Activated CD4-positive, alpha-beta T cell treated with anti-CD3 and anti-CD28 coated beads, Interleukin-2, amount 50 U/mL, for 16 hours (primary cell): ENCODE data around the gene SEPTIN8.

Experiments
- DNase-seq: peaks from one replicate; pipeline ENCODE4 v3.0.0-alpha.2; 2020

SEPTIN8 gene

DNA sequence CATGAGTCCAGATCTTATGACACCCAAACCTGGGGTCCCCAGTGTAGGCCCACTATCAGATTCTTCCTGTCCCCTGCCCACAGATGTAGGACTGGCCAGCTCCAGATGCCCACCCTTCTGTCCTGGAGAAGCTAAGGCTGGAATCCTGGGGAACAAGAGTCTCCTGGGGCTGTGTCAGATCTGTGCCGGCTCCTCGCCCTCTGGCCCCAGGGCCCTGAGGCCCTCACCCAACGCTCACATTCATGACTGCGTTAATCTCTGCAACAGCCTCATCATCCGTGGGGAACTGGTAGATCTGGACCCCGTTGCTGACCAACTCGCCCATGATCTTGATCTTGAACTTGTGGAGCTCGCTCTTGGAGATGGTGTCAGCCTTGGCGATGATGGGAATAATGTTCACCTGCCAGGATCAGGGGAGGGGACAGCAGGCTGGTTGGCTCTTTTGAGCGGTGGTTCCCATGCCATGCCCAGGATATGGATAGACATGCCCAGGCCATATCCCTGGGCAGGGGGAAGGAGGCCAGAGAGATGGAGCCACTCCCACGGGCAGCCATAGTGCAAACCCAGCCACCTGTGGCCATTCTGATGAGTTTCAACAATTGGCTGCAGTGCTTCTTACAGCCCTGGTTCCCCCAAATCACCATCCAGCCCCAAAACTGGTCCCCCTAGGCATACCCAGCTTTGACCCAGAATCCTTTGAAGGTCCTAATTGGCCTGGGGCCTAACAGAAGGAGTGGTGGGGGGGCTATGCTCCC is 14.6 kb downstream of the SEPTIN8 start:
- DNase-seq: no peak

DNA sequence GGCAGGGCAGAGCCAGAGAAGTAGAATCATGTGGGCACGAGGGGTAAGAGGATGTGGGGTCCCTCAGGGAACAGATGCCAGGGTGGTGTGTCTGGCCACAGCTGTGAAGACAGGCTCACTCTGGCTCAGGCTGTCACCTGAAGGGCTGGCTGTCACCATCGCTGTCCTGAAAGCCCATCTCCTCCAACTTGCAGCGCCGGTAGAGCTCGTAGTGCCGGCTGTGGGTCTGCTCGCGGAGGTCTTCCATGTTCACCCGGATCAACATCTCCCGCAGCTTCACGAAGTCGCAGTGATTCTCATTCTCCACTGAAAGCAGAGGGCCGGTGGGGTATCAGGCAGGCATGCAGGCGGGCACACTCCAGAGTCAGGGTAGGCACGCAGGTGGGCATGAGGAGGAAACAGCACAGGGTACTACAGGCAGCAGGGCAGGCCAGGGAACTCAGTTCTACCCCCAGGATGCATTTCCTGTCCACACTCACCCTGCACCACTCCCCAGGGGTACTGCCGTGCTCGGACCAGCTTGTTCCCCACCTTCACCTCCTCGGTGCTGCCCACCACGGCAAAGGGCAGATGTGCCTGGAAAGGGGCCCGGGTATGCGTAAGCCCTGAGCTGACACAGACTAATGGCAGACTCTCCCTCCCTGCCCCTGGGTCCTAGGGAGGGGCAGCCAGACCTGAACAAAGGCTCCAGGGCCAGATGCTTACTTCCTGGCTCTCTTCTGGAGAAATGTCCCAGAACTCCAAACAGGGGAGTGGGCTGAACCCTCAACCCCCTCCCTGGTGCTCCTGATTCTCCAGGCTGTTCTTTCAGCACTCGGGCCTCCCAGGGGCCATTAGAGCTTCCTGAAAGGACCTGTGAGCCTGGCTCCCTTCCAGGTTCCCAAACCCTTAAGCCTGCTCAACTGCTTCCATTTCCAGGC is 15.5 kb downstream of the SEPTIN8 start:
- no peak for DNase-seq

DNA sequence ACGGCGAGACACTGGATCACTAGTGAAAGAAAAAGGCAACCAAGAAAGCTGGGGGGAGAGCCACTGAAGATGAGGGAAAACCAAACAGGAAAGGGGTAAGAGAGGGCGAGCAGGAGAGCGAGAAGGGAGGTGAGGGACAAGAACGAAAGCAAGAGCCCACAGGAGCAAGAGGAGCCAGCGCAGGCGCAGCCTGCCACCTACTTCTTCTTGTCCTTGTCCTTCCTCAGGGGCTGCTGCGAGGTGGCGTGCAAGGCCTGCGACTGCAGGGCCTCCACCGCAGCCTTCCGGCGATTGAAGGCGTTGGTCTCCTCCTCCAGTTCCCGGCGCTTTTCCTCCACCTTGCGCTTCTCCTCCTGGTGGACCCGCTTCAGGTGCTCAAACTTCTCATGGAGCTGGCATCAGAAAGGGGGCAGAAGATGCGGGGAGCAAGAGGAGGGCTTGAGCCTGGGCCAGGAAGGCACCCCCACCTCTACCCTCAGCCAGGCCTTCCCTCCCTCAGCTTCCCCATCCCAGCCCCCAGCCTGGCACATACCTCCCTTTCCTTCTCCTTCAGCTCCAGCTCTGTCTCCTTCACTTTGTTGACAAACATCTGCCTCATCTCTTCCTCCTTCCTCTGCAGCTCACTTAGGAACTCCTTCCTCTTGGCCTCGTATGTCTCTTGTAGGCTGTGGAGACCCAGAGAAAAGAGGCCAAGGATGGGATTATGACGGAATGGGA is 16.3 kb downstream of the SEPTIN8 start:
- DNase-seq: no peak

DNA sequence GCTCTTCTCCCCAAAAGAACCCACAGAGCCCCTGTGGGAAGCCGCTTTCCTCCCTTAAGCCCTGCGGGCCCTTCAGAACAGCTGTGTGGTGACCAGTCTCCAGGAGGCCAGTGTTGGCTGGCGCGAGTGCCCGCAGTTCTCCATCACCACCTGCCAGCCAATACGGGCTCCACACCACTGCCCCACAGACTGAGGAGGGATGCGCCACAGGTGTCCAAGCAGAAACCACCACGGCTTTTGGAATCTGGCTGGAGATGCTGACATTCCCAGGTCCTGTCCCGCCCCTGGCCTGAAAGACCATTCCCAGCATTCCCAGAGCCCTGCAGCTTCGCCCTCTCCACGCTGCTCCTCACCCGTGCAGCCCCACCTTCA is 17.0 kb downstream of the SEPTIN8 start:
- DNase-seq: no peak

DNA sequence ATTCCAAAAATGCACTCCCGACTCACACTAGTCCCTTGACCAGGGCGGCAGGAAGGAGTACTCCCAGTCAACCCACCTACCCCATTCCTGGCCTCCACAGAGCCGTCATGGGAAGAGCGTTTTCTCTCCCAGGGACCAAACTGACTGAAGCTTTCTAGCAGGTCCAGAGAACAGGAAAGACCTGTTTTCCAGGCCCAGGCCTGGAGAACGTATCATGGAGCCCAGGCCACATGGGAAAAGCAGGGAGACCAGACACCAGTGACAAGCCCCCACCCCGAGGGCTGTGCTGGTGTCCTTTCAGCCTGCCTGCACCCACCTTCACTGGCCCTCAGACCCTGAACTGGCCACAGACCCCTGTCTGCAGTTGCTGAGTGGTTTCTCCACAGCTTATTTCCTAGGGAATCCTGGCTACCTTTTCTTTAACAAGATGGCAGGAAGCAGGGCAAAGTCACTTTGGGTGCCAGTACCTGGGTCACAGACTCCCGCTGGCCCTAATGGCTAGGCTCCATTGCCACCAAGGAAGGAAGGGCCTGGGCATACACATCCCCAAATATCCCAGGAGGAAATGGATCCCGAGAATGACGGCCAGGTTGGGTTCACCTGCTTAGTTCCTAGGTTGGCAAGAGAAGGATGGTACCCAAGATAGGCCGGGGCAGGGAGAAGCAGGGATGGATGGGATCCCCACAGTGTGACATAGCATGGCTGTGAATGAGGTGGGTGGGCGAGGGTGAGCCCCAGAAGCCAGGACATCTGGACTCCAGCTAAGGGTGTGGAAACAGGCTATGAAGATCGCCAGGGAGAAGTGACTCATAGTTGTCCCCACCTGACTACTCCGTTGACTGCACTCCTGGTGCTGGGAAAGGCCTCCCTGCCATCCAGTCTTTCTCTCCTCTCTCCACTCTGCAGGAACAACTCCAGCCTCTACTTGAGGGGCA is 17.7 kb downstream of the SEPTIN8 start:
- no peak for DNase-seq

DNA sequence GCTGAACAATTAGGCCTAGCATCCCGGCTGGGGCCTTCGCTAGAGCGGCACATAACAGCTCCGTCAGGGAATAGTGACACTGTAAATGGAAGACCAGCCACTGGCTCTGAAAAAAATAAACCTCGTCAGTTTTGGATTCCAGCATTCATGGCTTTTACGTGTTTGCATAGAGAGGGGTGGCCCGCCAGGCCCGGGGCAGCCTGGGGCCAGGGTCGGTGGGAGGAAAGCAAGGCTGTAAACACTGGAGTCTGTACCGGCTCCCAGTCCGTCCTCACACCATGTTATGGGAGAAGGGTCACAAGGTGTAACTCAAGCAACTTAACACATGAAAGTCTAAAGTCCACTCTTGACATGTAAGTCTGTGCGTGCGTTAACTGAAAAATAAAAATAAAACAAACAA is 18.6 kb downstream of the SEPTIN8 start:
- no peak for DNase-seq

DNA sequence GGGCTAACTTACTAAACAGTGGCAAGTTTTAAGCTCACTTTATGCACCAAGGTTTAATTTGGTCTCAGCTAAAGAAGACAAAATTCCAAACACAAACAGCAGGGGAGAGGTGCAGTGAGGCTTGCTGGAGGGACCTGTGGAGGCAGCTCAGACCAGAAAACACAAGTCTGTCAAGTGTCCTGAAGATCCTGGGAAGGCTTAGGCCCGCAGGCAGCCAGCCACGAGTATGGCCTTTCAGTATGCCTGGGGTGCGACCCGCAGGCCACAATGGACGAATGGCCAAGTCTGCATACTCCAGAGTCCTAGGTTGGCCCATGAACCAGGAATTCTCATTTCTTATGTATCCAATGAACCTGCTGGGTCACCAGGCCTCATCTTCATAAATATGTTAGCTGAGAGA is 20.5 kb downstream of the SEPTIN8 start:
- no peak for DNase-seq

DNA sequence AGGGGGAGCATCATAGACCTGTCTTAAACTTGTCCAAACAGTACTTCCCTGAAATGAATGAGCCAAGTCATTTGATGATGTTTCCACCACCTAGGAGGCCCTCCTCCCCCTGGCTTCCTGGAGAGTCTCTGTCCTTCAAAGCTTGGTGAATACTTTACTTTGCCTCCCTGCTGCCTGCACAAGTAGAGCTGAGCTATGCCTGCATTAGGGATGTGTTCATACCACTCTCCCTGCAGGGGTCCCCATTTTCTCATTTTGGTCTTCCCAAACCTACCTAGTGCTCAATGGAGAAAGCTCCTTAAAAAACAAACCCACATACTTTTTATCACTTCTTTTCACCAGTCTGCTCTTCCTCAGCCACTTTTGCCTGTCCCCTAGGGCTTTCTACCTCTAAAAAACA is 22.1 kb downstream of the SEPTIN8 start:
- no peak for DNase-seq

DNA sequence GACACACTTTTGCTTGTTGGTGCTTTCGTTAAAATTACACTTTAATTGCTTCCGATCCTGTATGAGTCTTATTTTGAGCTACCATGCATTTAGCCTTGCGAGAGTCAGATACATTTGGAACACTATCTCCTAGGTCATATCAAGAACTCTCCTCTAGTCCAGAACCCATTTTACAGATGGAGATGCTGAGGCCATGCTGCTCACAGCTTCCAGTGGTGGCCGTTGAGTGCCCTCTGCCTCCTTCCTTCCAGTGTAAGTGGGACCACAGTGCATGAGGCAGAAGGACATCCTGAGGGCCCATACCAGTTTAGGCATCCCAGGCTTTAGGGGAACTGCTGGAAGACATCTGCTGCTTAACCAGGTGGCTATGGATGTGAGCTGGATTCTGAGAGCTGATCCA is 22.9 kb downstream of the SEPTIN8 start:
- DNase-seq: no peak

DNA sequence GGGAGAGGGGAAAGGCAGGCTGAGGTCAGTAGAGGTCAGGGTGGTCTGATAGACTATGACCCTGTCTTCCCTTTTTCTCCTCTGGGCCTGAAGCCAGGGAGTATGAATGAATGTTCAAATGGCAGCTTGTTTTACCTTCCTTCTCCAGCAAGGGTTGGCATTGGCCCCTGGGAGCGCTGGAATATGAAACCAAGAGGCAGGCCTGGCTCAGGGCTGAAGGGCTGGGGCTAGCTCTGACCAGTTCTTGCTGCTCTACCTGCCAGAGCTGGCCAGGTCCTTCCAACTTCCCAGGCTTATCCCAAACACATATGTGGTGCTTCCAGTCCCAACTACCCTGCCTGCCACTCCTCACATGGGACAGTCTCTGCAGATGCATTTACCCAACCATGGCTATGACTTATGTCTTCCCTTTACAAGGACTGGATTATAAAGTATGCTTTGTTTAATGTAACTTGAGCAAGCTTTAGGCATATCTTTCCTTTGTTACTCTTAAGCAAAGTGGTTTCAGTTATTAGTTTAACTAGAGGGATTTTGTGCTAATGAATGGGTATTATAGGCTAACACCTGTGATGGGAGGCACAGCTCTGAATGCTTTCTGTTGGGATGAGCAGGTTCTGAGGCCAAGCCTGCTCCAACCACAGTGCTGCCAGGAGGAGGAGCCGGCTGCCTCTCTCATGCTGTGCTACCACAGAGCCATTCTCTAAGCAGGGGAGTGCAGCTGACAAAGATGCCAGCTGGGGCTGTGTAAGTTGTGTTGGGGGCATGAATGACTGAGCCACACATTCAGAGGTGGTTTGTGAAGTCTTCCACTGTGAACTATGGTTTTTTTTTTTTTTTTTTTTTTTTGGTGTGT is 23.7 kb downstream of the SEPTIN8 start:
- DNase-seq: peak; percentile 18

DNA sequence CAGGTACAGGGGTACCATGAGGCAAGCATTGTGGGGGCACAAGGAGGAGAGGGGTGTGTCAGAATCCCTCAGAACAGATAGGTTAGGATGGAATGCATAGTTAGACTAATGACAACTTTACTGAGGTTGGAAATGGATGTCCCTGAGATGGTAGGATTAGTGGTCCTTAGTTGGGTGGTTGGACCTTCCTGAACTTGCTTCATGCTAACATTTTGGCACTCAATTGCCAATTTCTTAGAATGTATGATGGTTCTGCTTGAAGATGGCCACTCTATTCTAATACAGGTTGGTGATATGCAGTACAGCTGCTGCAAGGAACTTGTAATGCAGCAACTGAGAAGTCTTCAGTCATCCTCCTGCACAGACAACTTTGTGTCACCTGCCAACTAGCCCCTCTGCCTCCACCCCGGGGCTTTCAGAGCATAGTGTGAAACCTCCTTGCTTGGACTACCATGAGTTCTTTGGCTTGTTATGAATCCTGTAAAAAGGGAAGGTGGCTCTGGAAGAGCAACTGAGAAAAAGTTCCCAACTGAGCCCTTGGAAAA is 24.4 kb downstream of the SEPTIN8 start:
- DNase-seq: no peak

DNA sequence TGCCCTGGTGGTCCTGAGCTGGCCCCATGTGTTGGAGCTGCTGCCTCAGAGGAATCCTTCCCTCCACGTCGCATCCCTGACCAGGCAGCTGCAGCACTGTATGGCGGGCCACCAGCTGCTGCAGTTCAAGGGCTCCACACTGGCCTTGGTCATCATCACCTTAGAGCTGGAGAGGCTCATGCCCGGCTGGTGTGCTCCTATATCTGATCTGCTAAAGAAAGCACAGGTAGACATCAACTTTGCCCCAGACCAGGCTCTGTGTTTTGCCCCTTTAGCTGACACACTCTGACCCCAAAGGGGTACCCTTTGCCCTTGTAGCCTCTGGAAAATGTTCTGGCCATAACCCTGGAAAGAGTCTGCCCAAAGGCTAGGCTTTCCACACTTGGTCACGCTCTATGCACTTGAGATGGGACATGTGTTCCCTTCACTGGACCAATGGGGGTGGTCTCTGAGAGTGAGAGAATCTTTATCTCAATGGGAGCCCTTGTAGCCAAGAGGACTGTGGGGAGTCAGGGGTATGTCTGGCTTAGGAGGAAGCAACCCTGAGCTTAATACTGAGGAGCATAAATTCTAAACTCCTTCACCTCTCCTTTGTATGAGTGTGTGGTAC is 25.0 kb downstream of the SEPTIN8 start:
- DNase-seq: no peak

DNA sequence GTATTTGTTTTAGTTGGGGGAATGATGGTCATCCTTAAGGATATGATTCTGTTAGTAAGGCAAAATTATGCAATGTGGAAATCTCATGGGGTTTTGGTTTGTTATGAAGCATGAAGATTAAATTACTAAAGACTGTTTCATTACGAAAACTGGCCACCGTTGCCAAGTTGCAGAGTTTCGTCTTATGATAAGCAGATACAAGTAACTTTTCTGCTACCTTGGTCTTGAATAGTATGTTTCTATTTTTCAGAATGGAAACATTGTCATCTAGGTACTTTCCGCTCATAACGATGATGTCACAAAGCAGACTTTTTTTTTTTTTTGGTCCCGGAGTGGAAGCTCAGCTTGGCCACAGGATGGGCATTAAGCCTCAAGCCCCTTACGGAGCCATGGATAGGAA is 25.6 kb downstream of the SEPTIN8 start:
- DNase-seq: peak; percentile 76

DNA sequence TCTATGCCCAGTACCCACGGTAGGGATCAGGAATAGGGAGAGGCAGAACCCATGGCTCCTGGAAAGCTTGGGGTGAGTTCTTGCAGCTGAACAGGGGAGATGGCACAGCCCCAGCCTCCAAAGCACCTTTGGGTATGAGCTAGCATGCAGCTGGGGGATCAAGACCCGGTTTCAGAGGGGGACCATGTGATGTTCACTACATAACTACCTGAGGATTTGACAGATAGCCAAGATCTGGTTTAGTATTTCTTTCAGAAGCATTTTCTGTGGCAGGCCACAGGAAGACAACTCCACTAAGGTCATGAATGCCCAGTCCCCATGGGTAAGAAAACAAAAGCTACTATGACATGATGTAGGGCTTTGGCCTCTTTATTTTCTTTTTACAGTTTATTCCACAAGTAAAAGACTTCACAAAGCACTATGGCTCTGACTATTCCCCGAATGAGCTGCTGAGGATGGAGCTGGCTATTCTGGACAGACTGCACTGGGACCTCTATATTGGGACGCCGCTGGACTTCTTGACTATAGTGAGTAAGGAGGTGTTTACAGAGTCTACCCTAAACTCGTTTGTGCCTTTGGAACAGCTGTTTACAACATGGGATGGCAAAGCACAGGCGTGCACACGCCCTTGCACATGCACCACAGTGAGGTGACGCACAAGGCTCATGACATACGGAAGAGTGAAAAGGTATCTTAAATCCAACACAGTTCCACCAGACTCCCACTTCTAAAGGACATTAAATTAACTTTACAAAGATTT is 26.4 kb downstream of the SEPTIN8 start:
- DNase-seq: no peak

DNA sequence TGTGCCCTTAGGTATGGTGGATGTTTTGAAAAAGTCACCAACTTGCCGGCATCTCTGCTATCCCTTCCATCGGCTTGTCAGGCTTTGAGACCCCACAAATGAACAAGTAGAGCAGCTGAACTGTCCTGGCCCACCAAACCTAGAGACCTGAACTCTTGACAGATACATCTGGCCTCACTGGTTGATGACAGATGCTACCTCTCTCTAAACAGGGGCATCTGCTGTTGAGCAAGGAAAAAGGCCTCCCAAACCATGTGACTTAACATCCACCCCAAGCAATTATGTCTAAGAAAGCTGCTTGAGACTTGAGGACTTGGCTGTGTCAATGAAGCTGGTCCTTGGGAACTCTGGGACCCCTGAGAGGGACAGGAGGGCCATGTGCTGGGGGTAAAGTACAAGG is 27.5 kb downstream of the SEPTIN8 start:
- no peak for DNase-seq

DNA sequence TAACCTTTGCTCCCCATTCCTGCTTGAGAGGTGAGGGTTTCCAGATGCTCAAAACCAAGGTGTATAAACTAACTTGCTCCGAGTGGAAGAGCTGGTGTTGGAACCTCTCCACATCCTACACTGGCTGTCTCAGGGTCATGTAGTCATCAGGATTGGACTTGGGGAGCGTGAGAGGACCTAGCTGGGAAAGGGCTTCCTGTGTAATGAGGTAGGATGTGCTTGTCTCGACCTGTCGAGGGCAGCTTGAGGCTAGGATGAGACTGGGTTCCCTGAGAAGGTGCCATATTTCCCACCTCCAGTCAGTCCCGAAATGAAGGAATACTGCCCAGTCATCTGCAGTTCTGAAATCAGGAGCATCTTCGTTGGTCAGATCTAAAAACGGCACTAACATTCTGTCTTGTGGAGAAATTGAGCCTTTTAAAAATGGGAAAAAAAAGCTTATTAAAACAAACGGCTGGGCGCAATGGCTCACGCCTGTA is 28.5 kb downstream of the SEPTIN8 start:
- no peak for DNase-seq

DNA sequence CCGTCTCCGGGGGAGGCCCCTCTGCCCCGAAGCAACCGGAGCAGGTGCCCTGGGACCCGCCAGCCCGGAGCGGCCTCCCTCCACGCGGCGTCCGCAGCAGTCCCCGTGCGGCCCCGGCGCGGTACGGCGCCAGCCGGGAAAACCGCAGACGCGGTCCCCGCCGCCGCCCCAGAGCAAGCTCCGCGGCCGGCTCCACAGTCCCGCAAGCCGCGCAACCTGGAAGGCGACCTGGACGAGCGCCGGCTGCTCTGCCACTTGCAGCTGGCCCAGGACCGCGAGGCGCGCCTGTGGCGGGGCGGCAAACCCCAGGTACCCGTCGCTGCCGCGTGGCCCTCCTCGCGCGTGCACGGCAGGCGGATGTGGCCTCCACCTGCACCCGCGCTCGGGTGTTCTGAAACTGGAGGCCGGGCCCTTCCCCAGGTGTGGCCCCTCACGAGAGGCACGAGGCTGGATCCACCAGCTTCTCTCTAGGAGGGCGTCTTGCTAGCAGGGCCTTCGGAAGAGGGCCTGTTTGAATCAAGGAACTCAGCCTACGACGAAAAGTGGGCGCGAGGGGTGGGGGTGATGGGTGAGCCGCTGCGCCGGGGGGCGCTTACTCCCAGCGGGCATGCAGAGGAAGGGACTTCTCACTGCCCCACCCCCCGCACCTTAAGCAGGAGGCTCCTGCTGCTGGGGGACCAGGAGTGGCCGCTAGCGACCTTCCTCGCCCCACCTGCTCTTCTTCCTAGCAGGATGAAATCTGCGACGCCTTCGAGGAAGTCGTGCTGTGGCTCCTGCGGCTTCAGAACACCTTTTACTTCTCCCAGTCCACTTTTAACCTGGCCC is 29.2 kb downstream of the SEPTIN8 start:
- DNase-seq: peak; percentile 26

DNA sequence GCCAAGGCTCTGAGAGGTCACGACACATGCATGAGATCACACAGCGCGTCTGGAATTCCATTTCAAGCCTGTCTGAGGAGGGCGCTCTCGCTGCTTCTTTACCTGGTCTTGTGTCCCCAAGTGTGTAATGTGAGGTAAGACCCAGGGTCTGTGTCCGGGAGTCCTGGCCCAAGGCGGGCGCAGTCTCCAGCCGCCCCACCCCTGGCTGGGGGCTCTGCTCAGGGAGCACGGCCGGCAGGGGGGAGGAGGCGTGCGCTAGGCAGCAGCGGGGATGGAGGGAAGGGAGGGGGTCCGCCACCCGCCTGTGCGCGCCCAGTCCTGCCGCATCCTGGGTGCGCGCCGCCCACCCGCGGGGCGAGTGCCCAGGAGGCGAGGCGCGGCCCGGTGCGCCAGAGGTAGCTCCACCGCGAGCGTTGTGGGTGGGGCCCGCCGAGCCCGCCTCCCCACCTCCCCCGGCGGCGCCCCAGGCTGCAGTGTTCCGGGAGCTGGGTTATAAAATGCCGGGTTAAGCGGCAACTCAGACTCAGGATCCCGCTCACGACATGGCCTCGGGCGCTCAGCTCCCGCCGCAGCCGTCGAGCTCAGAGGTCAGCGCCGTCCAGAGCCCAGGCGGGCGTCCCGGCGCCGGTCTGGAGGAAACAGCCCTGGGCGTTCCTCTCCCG is 30.0 kb downstream of the SEPTIN8 start, which contains the start of gene CCNI2:
Gene CCNI2, plus strand, starts transcription at position 473 of the 662 bp plus-strand sequence. Its CDS starts 70 bp downstream, at position 543.
- DNase-seq: peak; percentile 50
